AG04450 (cell line): ENCODE measurements around the gene PKD2L2. TPM values are rescaled to one million over a fixed set of nuclear protein-coding genes. Genes with fewer than 3 reads are reported as not detected.
"Not testable (repeated sequence)": the region's sequence is repeated elsewhere in the genome, so short reads cannot be mapped to it uniquely, and the experiment has no call there.

Experiments
- CTCF ChIA-PET: fragments of 300-600, 350-600 bp; formaldehyde crosslinking; extraction: SDS; loops from one replicate; lab custom pipeline; 2022; ENCODE audit warnings: antibody characterized with exemption, inconsistent platforms; lab: Charles Lee
- POLR2A ChIA-PET: fragments of 350-600 bp; formaldehyde crosslinking; extraction: SDS; loops from one replicate; lab custom pipeline; 2021; ENCODE audit warnings: antibody characterized with exemption, inconsistent platforms; lab: Yijun Ruan, JAX
- DNase-seq: peaks from one replicate; pipeline ENCODE4 v3.0.0-alpha.2; 2011; ENCODE audit warnings: low read depth, low spot score
- H3K27ac ChIP-seq: one replicate; pipeline ENCODE4 v1.5.1; 2012; ENCODE audit warnings: low read depth, low read length, control low read depth
- H3K27me3 ChIP-seq: one replicate; pipeline ENCODE4 v1.6.0; 2012; ENCODE audit warnings: low read length; ENCODE audit not compliant: control insufficient read depth, insufficient read depth
- H3K4me3 ChIP-seq: 2 replicates; pipeline ENCODE4 v1.5.1; 2011; ENCODE audit warnings: mild to moderate bottlenecking, low read depth, low read length, control low read depth
- H3K9me3 ChIP-seq: 2 replicates; pipeline ENCODE4 v1.5.1; 2012; ENCODE audit warnings: low read length; ENCODE audit not compliant: control insufficient read depth, insufficient read depth
- polyA plus RNA-seq: library from polyadenylated mRNA; depleted of rRNA; stranded (reverse); fragments of >200 nt; gene quantifications from 2 replicates; pipeline ENCODE4 v1.2.3, GENCODE V29; 2011; rRNA removed
- TF ChIP-seq, protein P1 (sequence below): IDR thresholded peaks from 2 replicates; pipeline ENCODE4 v1.5.1; 2011; ENCODE audit warnings: low read depth, low read length, control low read depth, inconsistent platforms

Gene PKD2L2
- polyA plus RNA-seq, 1 experiment: 0.09 TPM

DNA sequence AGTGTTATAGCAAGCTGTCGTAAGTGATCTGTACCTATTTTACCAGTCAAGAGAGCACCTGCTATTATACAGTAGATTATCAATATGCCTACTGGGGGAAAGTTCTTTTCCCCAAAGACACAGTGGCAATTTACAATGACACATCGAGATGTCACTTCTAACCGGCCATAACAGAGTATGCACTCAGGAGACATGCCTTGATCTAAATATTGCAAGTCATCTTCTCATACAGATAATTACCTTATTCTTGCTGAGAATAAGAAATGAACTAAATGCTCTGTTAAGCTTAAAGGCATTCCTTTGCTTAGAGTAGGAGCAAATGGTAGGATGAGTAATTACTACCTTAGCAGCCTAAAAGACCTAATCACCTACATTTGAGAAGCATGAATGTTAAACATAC lies 71.6 kb downstream of the PKD2L2 start:
- POLR2A ChIA-PET: no interaction called here
- TF ChIP-seq, protein P1, sequence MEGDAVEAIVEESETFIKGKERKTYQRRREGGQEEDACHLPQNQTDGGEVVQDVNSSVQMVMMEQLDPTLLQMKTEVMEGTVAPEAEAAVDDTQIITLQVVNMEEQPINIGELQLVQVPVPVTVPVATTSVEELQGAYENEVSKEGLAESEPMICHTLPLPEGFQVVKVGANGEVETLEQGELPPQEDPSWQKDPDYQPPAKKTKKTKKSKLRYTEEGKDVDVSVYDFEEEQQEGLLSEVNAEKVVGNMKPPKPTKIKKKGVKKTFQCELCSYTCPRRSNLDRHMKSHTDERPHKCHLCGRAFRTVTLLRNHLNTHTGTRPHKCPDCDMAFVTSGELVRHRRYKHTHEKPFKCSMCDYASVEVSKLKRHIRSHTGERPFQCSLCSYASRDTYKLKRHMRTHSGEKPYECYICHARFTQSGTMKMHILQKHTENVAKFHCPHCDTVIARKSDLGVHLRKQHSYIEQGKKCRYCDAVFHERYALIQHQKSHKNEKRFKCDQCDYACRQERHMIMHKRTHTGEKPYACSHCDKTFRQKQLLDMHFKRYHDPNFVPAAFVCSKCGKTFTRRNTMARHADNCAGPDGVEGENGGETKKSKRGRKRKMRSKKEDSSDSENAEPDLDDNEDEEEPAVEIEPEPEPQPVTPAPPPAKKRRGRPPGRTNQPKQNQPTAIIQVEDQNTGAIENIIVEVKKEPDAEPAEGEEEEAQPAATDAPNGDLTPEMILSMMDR: no peak
- CTCF ChIA-PET: interaction anchor here (1.1 to 2.3 kb wide), 2 partner anchors 75 to 182 kb away, joined by 3 to 7 read pairs; no protein-coding TSS in a partner anchor

DNA sequence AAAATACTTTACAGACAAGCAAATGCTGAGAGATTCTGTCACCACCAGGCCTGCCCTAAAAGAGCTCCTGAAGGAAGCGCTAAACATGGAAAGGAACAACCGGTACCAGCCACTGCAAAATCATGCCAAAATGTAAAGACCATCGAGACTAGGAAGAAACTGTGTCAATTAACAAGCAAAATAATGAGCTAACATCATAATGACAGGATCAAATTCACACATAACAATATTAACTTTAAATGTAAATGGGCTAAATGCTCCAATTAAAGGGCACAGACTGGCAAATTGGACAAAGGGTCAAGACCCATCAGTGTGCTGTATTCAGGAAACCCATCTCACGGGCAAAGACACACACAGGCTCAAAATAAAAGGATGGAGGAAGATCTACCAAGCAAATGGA lies 81.1 kb downstream of the PKD2L2 start:
- CTCF ChIA-PET, H3K4me3 ChIP-seq, POLR2A ChIA-PET, H3K9me3 ChIP-seq, H3K27ac ChIP-seq, DNase-seq, H3K27me3 ChIP-seq: not testable (repeated sequence)

More for the DNA sequence above, 71.6 kb downstream of the PKD2L2 start:
- no peak for DNase-seq
- H3K27ac ChIP-seq: no peak overlapping the region
- no peak overlapping the region for H3K4me3 ChIP-seq
- no peaks in the 10 kb centered on the region for H3K27me3 ChIP-seq
- no peaks in the 10 kb centered on the region for H3K9me3 ChIP-seq

DNA sequence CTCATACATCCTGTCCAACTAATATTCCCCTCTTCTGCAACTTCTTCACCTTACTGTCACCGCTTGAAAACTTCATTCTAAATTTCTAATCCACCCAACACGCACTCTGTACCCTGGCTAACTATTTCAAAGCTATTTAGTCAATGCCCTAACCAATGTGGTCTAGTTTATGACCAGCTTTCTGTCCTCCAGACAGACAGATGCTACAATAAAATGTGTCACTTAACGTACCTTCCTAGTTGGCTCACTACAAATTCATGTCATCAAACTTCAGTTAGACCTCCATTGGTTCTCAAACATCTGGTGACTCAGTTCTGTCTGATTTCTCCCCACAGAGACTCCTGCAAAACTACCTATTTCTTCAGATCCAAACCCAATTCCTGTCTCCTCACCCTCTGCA lies 86.0 kb downstream of the PKD2L2 start:
- Histone ChIP-seq H3K4me3 (no peak overlapping the region), H3K27ac (no peak overlapping the region), H3K27me3 (no peaks in the 10 kb centered on the region), H3K9me3 (no peaks in the 10 kb centered on the region)
- POLR2A ChIA-PET: no interaction called here
- TF ChIP-seq, protein P1: no peak
- DNase-seq: no peak
- CTCF ChIA-PET: no interaction called here

DNA sequence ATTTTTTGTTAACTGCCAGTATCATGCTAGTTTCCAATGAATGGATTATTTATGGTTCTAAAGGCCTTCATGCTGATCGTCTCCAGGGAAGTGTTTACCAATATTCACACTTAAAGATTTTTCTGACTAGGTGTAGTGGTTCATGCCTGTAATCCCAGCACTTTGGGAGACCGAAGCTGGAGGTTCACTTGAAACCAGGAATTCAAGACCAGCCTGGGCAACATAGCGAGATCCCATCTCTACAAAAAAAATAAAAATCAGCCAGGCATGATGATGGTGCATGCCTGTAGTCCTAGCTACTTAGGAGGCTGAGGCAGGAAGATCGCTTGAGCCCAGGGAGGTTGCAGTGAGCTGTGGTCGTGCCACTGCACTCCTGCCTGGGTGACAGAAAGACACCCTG lies 100.2 kb downstream of the PKD2L2 start:
- Histone ChIP-seq H3K9me3 (no peaks in the 10 kb centered on the region), H3K4me3 (no peak overlapping the region), H3K27me3 (no peaks in the 10 kb centered on the region), H3K27ac (no peak overlapping the region)
- DNase-seq: no peak
- ChIA-PET POLR2A (no interaction called here), CTCF (no interaction called here)
- TF ChIP-seq, protein P1: no peak

Other genes starting within 250 kb of the PKD2L2 start
- gene KLHL3, start 153.4 kb upstream of the PKD2L2 start, polyA plus RNA-seq: 2.1 and 2.2 TPM in 2 replicates
- 11.6 and 13.5 TPM in 2 replicates for gene HNRNPA0, start 135.1 kb upstream of the PKD2L2 start, polyA plus RNA-seq
- not detected in 2 replicates for gene MYOT, start 21.6 kb upstream of the PKD2L2 start, polyA plus RNA-seq
- 19.0 and 25.0 TPM in 2 replicates for gene FAM13B, start 143.6 kb downstream of the PKD2L2 start, polyA plus RNA-seq
- not detected in 2 replicates for gene WNT8A, start 194.6 kb downstream of the PKD2L2 start, polyA plus RNA-seq
- gene NME5, start 250.0 kb downstream of the PKD2L2 start, polyA plus RNA-seq: 0.35 and 0.43 TPM in 2 replicates